HepG2 (cell line): Measurements from ENCODE around the gene CXorf38. TPM values are rescaled to one million over a fixed set of nuclear protein-coding genes. Genes with fewer than 3 reads are reported as not detected.

Source experiments
- ATAC-seq: fragments of 200-7000 bp; cut with Tn5 transposase; 3 replicates; pipeline ENCODE4 v1.9.1; 2020; ENCODE audit warnings: mild to moderate bottlenecking, moderate library complexity
- BruUV-seq: library from RNA; stranded (reverse); fragments of 400-500 nt; replicated peaks from 2 replicates; lab custom pipeline; 2021; lab: Mats Ljungman, UMichigan
- CTCF ChIA-PET: fragments of 300-600 bp; formaldehyde crosslinking; extraction: SDS; loops from one replicate; lab custom pipeline; 2021; ENCODE audit warnings: low total read pairs, inconsistent platforms, low intra/inter-chr PET ratio; lab: Yijun Ruan, JAX
- POLR2A ChIA-PET: fragments of 350-600 bp; sonication (Branson Sonifier 250); formaldehyde crosslinking; loops from one replicate; lab custom pipeline; 2020; ENCODE audit warnings: antibody characterized with exemption, inconsistent platforms; lab: Yijun Ruan, JAX
- DNase-seq: peaks from one replicate; pipeline ENCODE4 v3.0.0-alpha.2; 2015; ENCODE audit warnings: low spot score
- FAIRE-seq: peaks from 3 replicates; lab custom pipeline; 2011; peaks lifted over from hg19 to GRCh38; lab: Jason Lieb, UNC
- H2AFZ ChIP-seq: one replicate; pipeline ENCODE4 v1.6.1; 2011; ENCODE audit warnings: low read length, inconsistent platforms
- H3K27ac ChIP-seq: fragments of 300-600 bp; 3 replicates; pipeline ENCODE4 v1.8.0; 2011; ENCODE audit warnings: mixed run types, mild to moderate bottlenecking, mixed read lengths, low read length, inconsistent platforms; ENCODE audit not compliant: insufficient read depth; ENCODE audit errors: extremely low read length
- H3K27me3 ChIP-seq, 2 experiments: fragments of 200-600 bp in 1 of 2; 2 replicates in 1 of 2; 3 replicates in 1 of 2; pipeline versions ENCODE4 v1.6.0 to v1.8.0; 2011; ENCODE audit warnings: low read length in 2 of 2, mild to moderate bottlenecking in 2 of 2, moderate library complexity in 2 of 2, inconsistent platforms in 1 of 2; ENCODE audit not compliant: insufficient read depth in 2 of 2, control insufficient read depth in 1 of 2
- H3K36me3 ChIP-seq, 2 experiments: fragments of 200-600 bp in 1 of 2; replicated peaks in 1 of 2; 2 replicates in 1 of 2; 3 replicates in 1 of 2; pipeline versions ENCODE4 v1.5.1 to v1.8.0; 2011; ENCODE audit warnings: low read length in 2 of 2, inconsistent platforms in 1 of 2; ENCODE audit not compliant: insufficient read depth in 2 of 2, control insufficient read depth in 1 of 2
- H3K4me1 ChIP-seq: 2 replicates; pipeline ENCODE4 v1.5.1; 2012; ENCODE audit warnings: low read length, inconsistent platforms; ENCODE audit not compliant: insufficient read depth
- H3K4me2 ChIP-seq: 2 replicates; pipeline ENCODE4 v1.6.0; 2011; ENCODE audit warnings: low read depth, low read length, inconsistent platforms
- H3K4me3 ChIP-seq, 3 experiments: fragments of 200-600 bp in 1 of 3; sonication (generic), shearing (Covaris generic) in 1 of 3; replicated peaks in 1 of 3; 2 replicates each; pipeline ENCODE4 v1.5.1; 2011 to 2016; ENCODE audit warnings: low read length in 3 of 3, inconsistent platforms in 2 of 3, low read depth in 2 of 3, mild to moderate bottlenecking in 2 of 3, control low read depth in 1 of 3, mixed read lengths in 1 of 3; ENCODE audit not compliant: insufficient read depth in 1 of 3
- H3K79me2 ChIP-seq: one replicate; pipeline ENCODE4 v1.6.1; 2011; ENCODE audit warnings: low read length, inconsistent platforms; ENCODE audit not compliant: insufficient read depth
- H3K9ac ChIP-seq: 2 replicates; pipeline ENCODE4 v1.6.0; 2011; ENCODE audit warnings: mild to moderate bottlenecking, low read depth, low read length, inconsistent platforms; ENCODE audit not compliant: insufficient read depth
- H3K9me3 ChIP-seq: 2 replicates; pipeline ENCODE4 v1.5.1; 2012; ENCODE audit warnings: mild to moderate bottlenecking, low read length
- H4K20me1 ChIP-seq: 2 replicates; pipeline ENCODE4 v1.6.0; 2011; ENCODE audit warnings: inconsistent platforms, mild to moderate bottlenecking, low read length, moderate library complexity; ENCODE audit not compliant: insufficient read depth
- ZNF660 ChIP-seq: sonication (generic); formaldehyde crosslinking; IDR thresholded peaks from 2 replicates; pipeline ENCODE4 v1.5.1; 2020; ENCODE audit warnings: mild to moderate bottlenecking, low read depth, missing genetic modification reagents, borderline replicate concordance
- WGBS: methylation state at CpG from one replicate; pipeline ENCODE4 v1.1.6; 2017; ENCODE audit warnings: low lambda C conversion rate; 5-methylcytosine and 5-hydroxymethylcytosine counted together
- in situ Hi-C: cut with HindIII; loops from 2 replicates; pipeline ENCODE4 v1.10.0; 2017; ENCODE audit warnings: low pct_unique_long_range_greater_than_20kb; ENCODE audit not compliant: extremely low pct_ligation_motif_present
- intact Hi-C: fragments of 100-400 bp; cut with micrococcal nuclease; formaldehyde crosslinking; loops from one replicate; pipeline ENCODE4 v1.10.0; 2022; ENCODE audit not compliant: unreplicated experiment
- polyA plus RNA-seq, 8 experiments: library from polyadenylated mRNA; depleted of rRNA in 3 of 8; stranded (reverse) in 7 of 8; unstranded in 1 of 8; fragments of >200 nt; fragmentation: Illumina TruSeq in 4 of 8; extraction: Trizol in 4 of 8; gene quantifications; 2 replicates each; pipeline versions ENCODE4 v1.2.1 to v1.2.3, GENCODE V29; 2011 to 2016; ENCODE audit warnings: low read depth in 4 of 8, missing spikeins in 1 of 8, mixed read lengths in 1 of 8; ENCODE audit not compliant: insufficient read depth in 1 of 8
- total RNA-seq, 5 experiments: library from RNA; depleted of rRNA; stranded (reverse); fragments of >200 nt; fragmentation: Illumina TruSeq; extraction: Trizol; gene quantifications; 2 replicates each; pipeline ENCODE4 v1.2.3, GENCODE V29; 2016; ENCODE audit warnings: low read depth in 1 of 5
- TF ChIP-seq, protein P1 (sequence below): sonication (generic); formaldehyde crosslinking; IDR thresholded peaks from 2 replicates; pipeline ENCODE4 v1.5.0; 2020; ENCODE audit warnings: mild to moderate bottlenecking, missing genetic modification reagents, moderate library complexity
- TF ChIP-seq, protein P2 (sequence below): sonication (generic); formaldehyde crosslinking; IDR thresholded peaks from 2 replicates; pipeline ENCODE4 v1.8.1; 2023; ENCODE audit warnings: mild to moderate bottlenecking, missing genetic modification reagents

The CXorf38 gene
- total and polyA plus RNA-seq, 2 of the 13 experiments (the other 11 are each of a cell fraction or from before 2014, with no cell fraction given), result 4.6 to 6.7 TPM

DNA sequence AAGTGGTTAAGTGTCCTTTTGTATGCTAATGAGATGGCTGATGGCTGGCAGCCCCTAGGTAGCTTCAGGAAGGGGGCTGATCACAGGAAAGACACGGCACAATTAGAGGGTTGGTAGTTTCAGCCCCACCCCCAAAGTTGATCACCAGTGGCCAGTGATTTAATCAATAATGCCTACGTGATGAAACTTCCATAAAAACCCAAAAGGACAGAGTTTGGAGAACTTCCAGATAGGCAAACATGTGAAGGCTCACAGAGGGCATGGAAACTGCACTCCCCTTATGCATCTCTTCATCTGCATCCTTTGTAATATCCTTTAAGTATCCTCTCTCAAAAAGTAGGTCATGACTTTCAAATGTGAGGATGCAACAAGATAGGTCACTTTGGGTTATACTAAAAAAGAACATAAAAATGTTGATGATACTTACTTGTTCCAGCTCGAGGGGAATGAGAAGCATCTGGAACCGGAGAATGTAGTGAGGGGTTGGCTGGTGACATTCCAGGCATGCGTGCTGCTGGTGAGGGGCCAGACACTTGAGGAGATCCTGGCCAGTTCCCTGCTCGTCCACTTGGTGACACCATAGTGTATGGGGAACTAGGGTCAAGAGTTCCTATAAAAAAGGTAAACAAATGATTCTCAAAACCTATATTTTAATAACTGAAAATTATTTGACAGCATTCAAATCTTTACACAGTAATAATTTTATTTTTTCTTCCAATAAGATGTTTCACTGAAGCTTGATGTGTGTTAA is 16.7 kb upstream of the CXorf38 start:
- Histone ChIP-seq H2AFZ (no peak overlapping the region), H3K9me3 (no peaks in the 10 kb centered on the region), H3K4me3 (no peak overlapping the region), H4K20me1 (no peaks in the 10 kb centered on the region), H3K9ac (no peak overlapping the region), H3K27ac (no peak overlapping the region), H3K36me3 (peaks cover 2 to 32% of the 10 kb centered on the region in 2 experiments; a peak in 4 of 5 replicates), H3K4me2 (no peak overlapping the region), H3K27me3 (no peaks in the 10 kb centered on the region), H3K4me1 (no peaks in the 10 kb centered on the region), H3K79me2 (no peaks in the 10 kb centered on the region)
- no peak; the same call in 2 of the 3 replicates for ATAC-seq
- WGBS, result 84% methylated on average over 5 of the region's 6 CpGs
- ChIA-PET CTCF (no interaction called here), POLR2A (no interaction called here)
- DNase-seq, result no peak
- BruUV-seq, result no TSS peak
- no peak for FAIRE-seq
- in situ Hi-C loops, result no loop called here
- TF ChIP-seq, protein P1, sequence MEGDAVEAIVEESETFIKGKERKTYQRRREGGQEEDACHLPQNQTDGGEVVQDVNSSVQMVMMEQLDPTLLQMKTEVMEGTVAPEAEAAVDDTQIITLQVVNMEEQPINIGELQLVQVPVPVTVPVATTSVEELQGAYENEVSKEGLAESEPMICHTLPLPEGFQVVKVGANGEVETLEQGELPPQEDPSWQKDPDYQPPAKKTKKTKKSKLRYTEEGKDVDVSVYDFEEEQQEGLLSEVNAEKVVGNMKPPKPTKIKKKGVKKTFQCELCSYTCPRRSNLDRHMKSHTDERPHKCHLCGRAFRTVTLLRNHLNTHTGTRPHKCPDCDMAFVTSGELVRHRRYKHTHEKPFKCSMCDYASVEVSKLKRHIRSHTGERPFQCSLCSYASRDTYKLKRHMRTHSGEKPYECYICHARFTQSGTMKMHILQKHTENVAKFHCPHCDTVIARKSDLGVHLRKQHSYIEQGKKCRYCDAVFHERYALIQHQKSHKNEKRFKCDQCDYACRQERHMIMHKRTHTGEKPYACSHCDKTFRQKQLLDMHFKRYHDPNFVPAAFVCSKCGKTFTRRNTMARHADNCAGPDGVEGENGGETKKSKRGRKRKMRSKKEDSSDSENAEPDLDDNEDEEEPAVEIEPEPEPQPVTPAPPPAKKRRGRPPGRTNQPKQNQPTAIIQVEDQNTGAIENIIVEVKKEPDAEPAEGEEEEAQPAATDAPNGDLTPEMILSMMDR (CRISPR knock-in tag), result 0 out of 2 replicates have a peak, but pooled peaks have one; percentile 9
- TF ChIP-seq ZNF660, result no peak
- TF ChIP-seq, protein P2, sequence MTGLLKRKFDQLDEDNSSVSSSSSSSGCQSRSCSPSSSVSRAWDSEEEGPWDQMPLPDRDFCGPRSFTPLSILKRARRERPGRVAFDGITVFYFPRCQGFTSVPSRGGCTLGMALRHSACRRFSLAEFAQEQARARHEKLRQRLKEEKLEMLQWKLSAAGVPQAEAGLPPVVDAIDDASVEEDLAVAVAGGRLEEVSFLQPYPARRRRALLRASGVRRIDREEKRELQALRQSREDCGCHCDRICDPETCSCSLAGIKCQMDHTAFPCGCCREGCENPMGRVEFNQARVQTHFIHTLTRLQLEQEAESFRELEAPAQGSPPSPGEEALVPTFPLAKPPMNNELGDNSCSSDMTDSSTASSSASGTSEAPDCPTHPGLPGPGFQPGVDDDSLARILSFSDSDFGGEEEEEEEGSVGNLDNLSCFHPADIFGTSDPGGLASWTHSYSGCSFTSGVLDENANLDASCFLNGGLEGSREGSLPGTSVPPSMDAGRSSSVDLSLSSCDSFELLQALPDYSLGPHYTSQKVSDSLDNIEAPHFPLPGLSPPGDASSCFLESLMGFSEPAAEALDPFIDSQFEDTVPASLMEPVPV (CRISPR knock-in tag), result no peak
- intact Hi-C loops, result no loop called here
